Adrenal gland (tissue), 5 donors: ENCODE measurements around the gene GOLPH3.

Experiments
- CTCF ChIP-seq, 6 experiments: fragments of 450-650 bp in 4 of 6; fragments of 200-600 bp in 2 of 6; sonication (generic) in 1 of 6; IDR thresholded peaks; 1 replicate in 5 of 6; 2 replicates in 1 of 6; pipeline versions ENCODE4 v1.5.1 to v1.8.0; 2016 to 2021; ENCODE audit warnings: antibody characterized with exemption in 6 of 6, mild to moderate bottlenecking in 2 of 6, moderate library complexity in 1 of 6
- POLR2A ChIP-seq, 2 donors: fragments of 450-650 bp; IDR thresholded peaks; one replicate each; pipeline ENCODE4 v1.6.1; 2017; ENCODE audit warnings: antibody characterized with exemption in 2 of 2, mild to moderate bottlenecking in 2 of 2, moderate library complexity in 1 of 2
- donor health status: DM: no; HTN: no; CAD: no.

- TF ChIP-seq CTCF (IDR thresholded peaks at IDR 0.05) (no peak), POLR2A (IDR thresholded peaks at IDR 0.05) (no peak)
Measured at GRCh38 chr5:32116574-32117313, 57.4 kb downstream of the GOLPH3 start.
